GM19240 (cell line): ENCODE data around the gene SERPINB6.
"Not testable (repeated sequence)": the region's sequence is repeated elsewhere in the genome, so short reads cannot be mapped to it uniquely, and the experiment has no call there.

Source experiments
- DNase-seq: peaks from one replicate; pipeline ENCODE4 v3.0.0; 2011; ENCODE audit warnings: low spot score; ENCODE audit not compliant: insufficient read length

The SERPINB6 gene

GRCh38 chr6:2977799-2978590 lies 6.6 kb upstream of the SERPINB6 start:
- no peak for DNase-seq

GRCh38 chr6:2977290-2977689 lies 5.9 kb upstream of the SERPINB6 start:
- DNase-seq: no peak

GRCh38 chr6:2976571-2977085 lies 5.3 kb upstream of the SERPINB6 start:
- no peak for DNase-seq

DNA sequence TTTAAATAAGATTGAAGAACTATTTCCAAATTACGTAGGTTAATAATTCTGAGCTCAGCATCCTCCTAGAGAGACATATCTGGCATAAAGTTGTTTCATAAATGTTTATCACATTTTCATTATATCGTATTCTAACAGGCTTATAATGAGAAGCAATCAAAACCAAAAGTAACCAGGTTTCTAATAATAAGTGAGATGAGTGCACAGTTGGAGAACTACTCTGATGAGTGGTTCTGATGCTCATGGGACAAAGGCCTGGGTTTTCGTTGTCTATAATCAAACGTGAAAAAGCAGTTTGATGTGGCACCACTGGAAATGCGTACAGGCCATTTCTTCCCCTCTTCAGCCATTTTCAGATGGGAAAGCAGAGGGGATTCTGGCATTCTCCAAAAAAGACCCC lies 4.7 kb upstream of the SERPINB6 start:
- DNase-seq: no peak

DNA sequence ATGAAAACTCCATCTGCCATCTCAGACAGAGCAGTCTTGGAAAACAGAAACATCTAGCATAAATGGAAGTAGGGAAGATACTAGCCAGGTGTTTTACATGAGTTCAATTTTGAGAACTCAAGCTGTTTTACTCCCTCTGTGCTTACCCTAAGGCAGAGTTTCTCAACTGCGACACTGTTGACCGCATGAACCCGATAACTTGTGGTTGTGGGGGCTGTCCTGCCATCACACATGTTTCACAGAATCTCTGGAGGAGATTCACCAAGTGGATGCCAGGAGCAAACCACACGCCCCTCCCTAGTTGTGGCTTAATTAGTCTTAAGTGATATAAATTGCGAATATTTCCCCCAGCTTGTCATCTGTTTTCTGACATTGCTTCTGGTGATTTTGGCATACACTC lies 2.3 kb upstream of the SERPINB6 start:
- DNase-seq: no peak

DNA sequence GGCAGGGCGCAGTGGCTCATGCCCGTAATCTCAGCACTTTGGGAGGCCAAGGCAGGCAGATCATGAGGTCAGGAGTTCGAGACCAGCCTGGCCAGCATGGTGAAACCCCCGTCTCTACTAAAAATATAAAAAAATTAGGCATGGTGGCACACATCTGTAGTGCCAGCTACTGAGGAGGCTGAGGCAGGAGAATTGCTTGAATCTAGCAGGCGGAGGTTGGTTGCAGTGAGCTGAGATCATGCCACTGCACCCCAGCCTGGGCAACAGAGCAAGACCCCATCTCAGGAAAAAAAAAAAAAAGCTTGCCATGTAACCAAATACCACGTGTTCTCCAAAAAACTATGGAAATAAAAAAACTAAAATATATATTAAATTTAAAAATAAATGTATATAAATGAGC lies 1.8 kb upstream of the SERPINB6 start:
- DNase-seq: not testable (repeated sequence)

GRCh38 chr6:2972685-2973084 lies 1.3 kb upstream of the SERPINB6 start:
- DNase-seq: not testable (repeated sequence)

- not testable (repeated sequence) for DNase-seq
These were observed 786 bp upstream of the SERPINB6 start for GRCh38 chr6:2972219-2972487.

DNA sequence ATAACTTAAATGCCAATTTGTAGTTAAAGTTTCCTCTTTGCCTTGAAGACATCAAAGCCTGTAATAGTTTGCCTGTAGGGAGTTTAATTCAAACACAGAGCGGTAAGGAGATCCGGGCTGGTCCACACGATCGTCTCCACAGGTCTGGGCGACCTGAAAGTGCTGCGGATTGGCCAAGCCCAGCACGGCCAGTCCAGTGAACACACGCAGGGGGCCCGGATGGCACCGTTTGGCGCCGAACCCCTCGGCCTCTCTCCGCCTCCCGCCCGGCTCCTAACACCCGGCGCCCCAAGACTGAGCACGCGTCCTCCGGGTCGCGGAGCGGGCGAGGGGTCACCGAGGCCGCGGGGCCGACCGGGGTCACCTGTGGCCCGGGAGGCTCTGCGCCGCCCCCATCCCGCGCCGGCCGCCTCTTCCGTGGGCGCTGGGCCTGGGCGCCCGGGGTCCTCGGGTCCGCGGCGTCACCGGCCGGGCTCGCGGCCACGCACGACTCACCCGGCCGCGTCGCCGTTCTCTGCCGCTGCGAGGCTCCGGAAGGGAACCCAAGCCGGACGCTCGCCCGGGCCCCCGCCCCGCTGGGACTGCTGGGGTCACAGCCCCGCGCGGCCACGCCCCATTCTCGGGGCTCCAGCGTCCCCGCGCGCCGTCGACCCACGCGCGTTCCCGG lies 481 bp downstream of the SERPINB6 start:
- no peak for DNase-seq

DNA sequence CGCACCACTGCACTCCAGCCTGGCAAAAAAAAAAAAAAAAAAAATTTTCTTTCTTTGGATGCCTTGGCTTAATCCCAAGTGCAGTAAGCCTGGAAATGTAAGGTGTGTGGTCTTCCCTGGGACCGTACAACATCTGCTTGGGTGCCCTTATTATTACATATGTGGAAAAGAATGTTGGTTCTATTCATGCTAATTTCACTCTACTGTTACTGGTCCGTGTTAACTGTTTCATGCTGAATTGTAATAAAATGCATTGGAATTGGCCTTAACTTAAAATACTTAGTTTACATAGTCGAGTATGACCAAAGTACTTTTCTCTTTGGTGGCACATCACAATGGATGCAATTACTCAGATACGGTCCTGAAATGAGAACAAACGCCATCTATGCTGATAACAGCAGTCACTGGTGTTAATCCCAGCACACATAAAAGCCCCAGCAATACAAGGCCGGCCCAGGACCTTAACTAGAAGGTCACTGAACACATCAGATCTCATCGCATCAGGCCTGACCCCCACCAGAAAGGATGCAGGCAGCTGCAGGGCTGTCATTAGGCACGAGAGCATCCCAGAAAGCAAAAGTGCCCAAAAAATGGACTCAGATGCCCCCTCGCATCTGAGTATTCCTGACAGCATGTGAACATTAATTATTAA lies 1.2 kb downstream of the SERPINB6 start:
- DNase-seq: no peak

DNA sequence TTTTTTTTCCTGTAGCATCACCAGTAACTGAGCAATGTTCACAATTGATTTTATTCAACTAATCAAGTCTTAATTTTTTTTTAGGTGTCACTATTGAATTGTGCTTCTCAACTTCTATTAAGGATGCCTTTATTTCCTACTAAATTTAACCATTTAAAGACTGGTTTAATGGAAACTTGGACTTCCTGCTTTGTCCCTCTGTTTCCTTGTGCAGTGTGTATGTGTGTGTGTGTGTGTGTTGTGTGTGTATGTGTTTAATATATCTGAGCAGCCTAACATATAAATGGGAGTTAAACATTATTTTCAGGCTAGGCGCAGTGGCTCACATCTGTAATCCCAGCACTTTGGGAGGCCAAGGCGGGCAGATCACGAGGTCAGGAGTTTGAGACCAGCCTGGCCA lies 1.8 kb downstream of the SERPINB6 start:
- no peak for DNase-seq

DNA sequence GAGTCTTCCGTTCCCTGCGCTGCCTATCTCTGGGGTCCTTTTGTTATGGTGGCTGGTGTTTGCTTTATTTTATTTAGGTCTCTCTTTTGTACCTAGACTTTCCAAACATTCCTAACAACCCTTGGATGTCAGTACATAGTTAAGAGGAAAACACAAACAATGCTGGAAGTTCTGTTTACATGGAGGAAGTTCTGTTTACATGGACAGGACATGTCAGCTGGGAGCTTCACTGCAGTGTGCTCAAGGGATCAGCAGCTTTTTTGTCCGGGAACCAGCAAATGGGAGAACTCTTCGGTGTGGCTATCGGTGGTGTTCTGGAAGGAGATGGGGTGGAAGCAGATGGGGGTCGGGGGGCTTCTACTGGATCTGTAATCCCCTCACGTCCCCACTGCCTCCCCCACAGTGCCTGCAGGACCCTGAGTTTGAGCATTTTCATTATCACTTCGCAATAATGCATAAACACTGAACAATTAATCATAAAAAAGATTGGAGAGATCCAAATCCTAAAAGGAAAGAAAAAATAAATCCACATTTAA lies 2.7 kb downstream of the SERPINB6 start:
- no peak for DNase-seq

GRCh38 chr6:2967936-2968335 lies 3.4 kb downstream of the SERPINB6 start:
- no peak for DNase-seq

DNA sequence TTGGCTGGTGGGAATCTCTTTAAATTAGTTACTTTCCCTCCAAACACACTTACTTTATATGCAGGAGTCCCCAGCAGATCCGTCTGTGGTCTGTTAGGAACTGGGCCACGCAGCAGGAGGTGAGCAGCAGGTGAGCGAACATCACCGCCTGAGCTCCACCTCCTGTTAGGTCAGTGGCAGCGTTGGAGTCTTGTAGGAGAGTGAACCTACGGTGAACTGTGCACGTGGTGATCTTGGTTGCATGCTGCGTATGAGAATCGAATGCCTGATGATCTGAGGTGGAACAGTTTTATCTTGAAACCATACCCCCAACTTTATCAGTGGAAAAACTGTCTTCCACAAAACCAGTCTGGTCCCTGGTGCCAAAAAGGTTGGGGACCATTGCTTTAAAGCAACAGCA lies 5.0 kb downstream of the SERPINB6 start:
- no peak for DNase-seq

DNA sequence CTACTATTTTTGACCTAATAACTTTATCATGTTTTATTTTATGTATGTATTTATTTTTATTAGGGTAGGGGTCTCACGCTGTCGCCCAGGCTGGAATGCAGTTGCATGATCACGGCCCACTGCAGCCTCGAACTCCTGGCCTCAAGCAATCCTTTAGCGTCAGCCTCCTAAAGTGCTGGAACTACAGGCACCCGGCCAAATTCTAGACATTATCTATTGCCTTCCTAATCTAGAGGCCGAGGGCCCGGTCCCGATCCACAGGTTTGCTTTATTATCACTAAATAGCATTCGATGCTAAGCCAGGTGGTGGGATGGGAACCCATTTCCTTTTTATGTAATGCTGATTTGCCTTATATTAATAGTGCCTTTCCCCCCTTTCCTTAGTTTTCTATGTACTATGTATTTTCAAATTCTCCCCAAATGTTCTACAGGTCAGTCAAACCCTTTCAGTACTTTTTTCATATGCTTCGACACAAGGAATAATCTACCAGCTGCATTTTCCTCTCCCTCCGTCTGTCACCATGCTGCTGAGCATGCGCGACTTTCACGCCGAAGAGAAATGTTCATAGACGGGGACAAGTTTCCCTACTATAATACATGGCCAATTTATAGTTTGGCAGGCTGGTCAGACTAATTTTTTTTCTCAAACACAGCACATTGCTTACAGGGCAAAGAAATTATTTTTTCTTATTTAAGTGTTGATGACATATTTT lies 6.4 kb downstream of the SERPINB6 start:
- DNase-seq: no peak

DNA sequence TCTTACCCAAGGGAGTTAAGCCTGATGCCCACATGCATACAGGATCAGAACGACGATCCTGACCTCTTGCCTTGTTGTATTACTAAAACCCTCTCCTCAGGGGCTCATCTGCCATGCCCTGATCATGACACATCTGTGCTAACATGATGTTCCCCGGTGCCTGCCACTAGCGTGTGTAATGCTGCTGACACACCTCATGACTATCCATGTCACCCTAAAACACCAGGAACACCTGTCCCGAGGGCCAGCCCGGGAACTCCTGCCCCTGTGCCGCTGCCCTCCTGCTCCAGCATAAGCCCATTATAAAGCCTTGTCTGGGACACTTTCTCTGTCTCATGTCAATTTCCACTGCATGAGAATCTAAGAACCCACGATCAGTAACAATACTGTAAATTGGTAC lies 7.6 kb downstream of the SERPINB6 start:
- DNase-seq: no peak

DNA sequence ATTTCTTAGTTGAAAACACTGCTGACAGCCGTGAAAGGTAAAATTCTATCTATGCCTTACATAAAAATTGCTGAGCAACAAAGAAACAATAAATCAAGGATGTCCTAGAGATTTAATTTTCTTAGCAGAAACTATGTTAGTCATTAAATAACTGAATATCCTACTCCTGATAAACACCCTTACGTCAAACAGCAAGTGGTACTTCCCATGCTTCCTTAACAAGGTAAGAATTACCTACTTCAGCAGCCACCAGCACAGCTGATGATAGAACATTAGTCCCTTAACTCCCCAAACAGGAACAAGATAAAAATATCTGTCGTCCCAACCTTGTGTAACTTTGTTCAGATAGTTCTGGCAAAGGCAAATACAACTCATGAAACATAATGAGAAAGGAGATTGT lies 8.7 kb downstream of the SERPINB6 start:
- no peak for DNase-seq

GRCh38 chr6:2962004-2962403 lies 9.4 kb downstream of the SERPINB6 start:
- no peak for DNase-seq

DNA sequence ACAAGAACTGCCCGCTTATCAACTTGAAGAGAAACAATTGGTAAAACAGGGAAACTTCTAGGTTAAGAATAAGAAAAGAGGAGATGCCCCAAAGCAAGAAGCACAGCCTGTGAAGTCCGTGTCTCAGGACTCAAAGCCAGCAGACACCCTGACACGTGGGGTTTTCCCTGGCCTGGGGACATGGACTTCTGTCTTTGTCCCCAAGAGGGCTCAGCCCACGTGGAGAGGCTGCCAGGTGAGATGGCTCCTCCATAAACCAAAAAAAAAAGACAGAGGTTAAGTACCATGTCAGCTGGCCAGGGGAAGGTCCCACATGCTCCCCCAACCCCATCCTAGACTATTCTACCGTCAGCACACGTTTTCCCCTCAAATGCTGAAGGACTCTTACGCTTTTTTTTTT lies 9.9 kb downstream of the SERPINB6 start:
- DNase-seq: no peak

DNA sequence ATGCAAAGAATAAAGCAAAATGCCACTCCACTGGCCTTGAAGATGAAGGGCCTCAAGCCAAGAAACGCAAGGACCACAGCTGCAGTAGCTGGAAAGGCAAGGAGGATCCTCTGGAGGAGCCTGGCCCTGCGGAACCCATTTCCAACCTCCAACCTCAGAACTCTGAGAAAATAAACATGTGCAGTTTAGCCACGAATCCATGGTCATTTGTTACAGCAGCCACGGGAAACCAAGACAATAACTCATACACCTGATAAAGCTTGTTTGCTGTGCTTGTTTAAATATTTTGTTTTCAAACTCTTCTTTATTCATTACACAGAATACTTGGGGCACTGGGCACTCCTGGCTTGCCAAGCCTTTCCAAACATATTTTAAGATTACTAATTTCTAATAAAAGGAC lies 10.4 kb downstream of the SERPINB6 start:
- no peak for DNase-seq

GRCh38 chr6:2959909-2960719 lies 11.3 kb downstream of the SERPINB6 start:
- DNase-seq: no peak
